A673 (cell line): ENCODE data around the gene TJP2.

Experiments used
- EZH2 ChIP-seq: fragments of 200-600 bp; sonication (generic); IDR thresholded peaks from 2 replicates; pipeline ENCODE4 v1.6.1; 2017; ENCODE audit warnings: borderline replicate concordance, low read depth, mild to moderate bottlenecking, mixed read lengths, antibody characterized with exemption, low read length; ENCODE audit not compliant: poor library complexity, severe bottlenecking
- TF ChIP-seq, protein P1 (sequence below): fragments of 300-800, 200-600 bp; sonication (generic); conservative IDR thresholded peaks from 2 replicates; pipeline ENCODE4 v1.5.1; 2017; ENCODE audit warnings: low read depth, mild to moderate bottlenecking, antibody characterized with exemption, low read length, moderate library complexity, mixed read lengths

DNA sequence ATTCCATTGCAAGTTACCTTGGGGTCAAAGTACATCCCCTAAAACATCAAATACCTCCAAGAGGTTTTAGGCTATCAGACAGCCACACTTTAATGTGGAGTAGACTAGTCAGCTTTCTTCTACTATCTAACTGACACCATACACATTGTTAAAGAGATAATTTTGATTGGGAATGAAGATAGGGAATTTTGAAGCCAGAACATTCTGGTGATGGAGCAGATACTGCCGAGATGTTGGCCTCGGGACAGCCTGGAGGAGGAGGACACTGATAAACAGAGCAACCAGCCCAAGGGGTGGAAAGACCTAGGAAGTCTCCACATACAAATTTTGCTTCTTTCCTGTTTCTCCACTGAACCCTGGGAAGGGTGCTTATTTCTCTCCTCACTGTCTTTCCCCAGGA is 14.9 kb downstream of the TJP2 start:
- TF ChIP-seq, protein P1, sequence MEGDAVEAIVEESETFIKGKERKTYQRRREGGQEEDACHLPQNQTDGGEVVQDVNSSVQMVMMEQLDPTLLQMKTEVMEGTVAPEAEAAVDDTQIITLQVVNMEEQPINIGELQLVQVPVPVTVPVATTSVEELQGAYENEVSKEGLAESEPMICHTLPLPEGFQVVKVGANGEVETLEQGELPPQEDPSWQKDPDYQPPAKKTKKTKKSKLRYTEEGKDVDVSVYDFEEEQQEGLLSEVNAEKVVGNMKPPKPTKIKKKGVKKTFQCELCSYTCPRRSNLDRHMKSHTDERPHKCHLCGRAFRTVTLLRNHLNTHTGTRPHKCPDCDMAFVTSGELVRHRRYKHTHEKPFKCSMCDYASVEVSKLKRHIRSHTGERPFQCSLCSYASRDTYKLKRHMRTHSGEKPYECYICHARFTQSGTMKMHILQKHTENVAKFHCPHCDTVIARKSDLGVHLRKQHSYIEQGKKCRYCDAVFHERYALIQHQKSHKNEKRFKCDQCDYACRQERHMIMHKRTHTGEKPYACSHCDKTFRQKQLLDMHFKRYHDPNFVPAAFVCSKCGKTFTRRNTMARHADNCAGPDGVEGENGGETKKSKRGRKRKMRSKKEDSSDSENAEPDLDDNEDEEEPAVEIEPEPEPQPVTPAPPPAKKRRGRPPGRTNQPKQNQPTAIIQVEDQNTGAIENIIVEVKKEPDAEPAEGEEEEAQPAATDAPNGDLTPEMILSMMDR = no peak
- no peak for TF ChIP-seq EZH2
